Tibial artery (tissue), 4 donors: ENCODE results near the gene RASSF8.

Experiments used
- DNase-seq, 2 donors: peaks; one replicate each; pipeline ENCODE4 v3.0.0-alpha.2; 2019
- H3K27ac ChIP-seq, 2 donors: fragments of 200-600 bp; sonication (generic) in 1 of 2; 1 replicate in 1 of 2; 2 replicates in 1 of 2; pipeline ENCODE4 v1.5.1; 2018 to 2019; ENCODE audit warnings: mild to moderate bottlenecking in 1 of 2
- H3K27me3 ChIP-seq, 2 donors: fragments of 200-600 bp; sonication (generic) in 1 of 2; one replicate each; pipeline versions ENCODE4 v1.5.1 to v1.6.0; 2016 to 2019
- H3K36me3 ChIP-seq, 3 donors: fragments of 200-600 bp; sonication (generic) in 2 of 3; one replicate each; pipeline ENCODE4 v1.5.1; 2016 to 2019; ENCODE audit warnings: mild to moderate bottlenecking in 2 of 3
- H3K4me1 ChIP-seq, 4 donors: fragments of 200-600 bp; sonication (generic) in 2 of 4; 1 replicate in 3 of 4; 2 replicates in 1 of 4; pipeline ENCODE4 v1.5.1; 2016 to 2019
- H3K4me3 ChIP-seq, 2 donors: fragments of 200-600 bp; sonication (generic) in 1 of 2; 1 replicate in 1 of 2; 2 replicates in 1 of 2; pipeline ENCODE4 v1.5.1; 2018 to 2019; ENCODE audit warnings: mild to moderate bottlenecking in 2 of 2
- H3K9me3 ChIP-seq, 3 donors: fragments of 200-600 bp; sonication (generic) in 1 of 3; one replicate each; pipeline ENCODE4 v1.5.1; 2016 to 2019
- intact Hi-C: fragments of 100-400 bp; cut with DNase I; formaldehyde crosslinking; loops from one replicate; pipeline ENCODE4 v1.15.0; 2023; ENCODE audit warnings: low total_unique reads
- TF ChIP-seq, protein P1 (sequence below), 2 experiments: fragments of 200-600 bp in 1 of 2; fragments of 450-650 bp in 1 of 2; IDR thresholded peaks; one replicate each; pipeline ENCODE4 v1.5.1; 2017 to 2019; ENCODE audit warnings: antibody characterized with exemption in 2 of 2, mild to moderate bottlenecking in 1 of 2, moderate library complexity in 1 of 2

RASSF8 gene

GRCh38 chr12:26000898-26001297 is 42.4 kb downstream of the RASSF8 start:
- no peak for DNase-seq
- intact Hi-C loops = no loop called here
- Histone ChIP-seq H3K36me3 (no peaks in the 10 kb centered on the region), H3K4me1 (peaks cover 0 to 28% (median 18%) of the 10 kb centered on the region in 4 donors), H3K4me3 (no peak overlapping the region), H3K27ac (no peak overlapping the region), H3K27me3 (no peaks in the 10 kb centered on the region), H3K9me3 (no peaks in the 10 kb centered on the region)
- TF ChIP-seq, protein P1, sequence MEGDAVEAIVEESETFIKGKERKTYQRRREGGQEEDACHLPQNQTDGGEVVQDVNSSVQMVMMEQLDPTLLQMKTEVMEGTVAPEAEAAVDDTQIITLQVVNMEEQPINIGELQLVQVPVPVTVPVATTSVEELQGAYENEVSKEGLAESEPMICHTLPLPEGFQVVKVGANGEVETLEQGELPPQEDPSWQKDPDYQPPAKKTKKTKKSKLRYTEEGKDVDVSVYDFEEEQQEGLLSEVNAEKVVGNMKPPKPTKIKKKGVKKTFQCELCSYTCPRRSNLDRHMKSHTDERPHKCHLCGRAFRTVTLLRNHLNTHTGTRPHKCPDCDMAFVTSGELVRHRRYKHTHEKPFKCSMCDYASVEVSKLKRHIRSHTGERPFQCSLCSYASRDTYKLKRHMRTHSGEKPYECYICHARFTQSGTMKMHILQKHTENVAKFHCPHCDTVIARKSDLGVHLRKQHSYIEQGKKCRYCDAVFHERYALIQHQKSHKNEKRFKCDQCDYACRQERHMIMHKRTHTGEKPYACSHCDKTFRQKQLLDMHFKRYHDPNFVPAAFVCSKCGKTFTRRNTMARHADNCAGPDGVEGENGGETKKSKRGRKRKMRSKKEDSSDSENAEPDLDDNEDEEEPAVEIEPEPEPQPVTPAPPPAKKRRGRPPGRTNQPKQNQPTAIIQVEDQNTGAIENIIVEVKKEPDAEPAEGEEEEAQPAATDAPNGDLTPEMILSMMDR (IDR thresholded peaks at IDR 0.05) = no peak

- DNase-seq = no peak
- Histone ChIP-seq H3K4me1 (peaks cover 0 to 21% (median 15%) of the 10 kb centered on the region in 4 donors), H3K27ac (no peak overlapping the region), H3K4me3 (no peak overlapping the region), H3K9me3 (no peaks in the 10 kb centered on the region), H3K36me3 (no peaks in the 10 kb centered on the region), H3K27me3 (no peaks in the 10 kb centered on the region)
- intact Hi-C loops = no loop called here
- TF ChIP-seq, protein P1 (IDR thresholded peaks at IDR 0.05) = no peak
Measured at GRCh38 chr12:26001530-26001929, 43.0 kb downstream of the RASSF8 start.

DNA sequence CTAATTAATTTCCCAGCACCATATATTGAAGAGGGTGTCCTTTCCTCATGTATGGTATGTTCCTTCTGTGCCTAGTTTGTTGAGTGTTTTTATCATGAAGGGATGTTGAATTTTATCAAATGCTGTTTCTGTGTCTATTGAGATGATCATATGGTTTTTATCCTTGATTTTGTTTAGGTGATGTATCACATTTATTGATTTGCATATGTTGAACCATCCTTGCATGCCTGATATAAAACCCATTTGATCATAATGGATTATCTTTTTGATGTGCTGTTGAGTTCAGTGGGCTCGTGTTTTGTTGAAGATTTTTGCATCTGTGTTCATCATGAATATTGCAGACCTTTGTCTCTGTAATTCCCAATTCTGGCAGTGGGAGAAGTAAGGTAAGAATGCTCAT is 44.6 kb downstream of the RASSF8 start:
- H3K9me3 ChIP-seq = no peaks in the 10 kb centered on the region
- H3K36me3 ChIP-seq = no peaks in the 10 kb centered on the region
- TF ChIP-seq, protein P1 (IDR thresholded peaks at IDR 0.05) = no peak
- H3K27me3 ChIP-seq = no peaks in the 10 kb centered on the region
- DNase-seq = no peak
- H3K27ac ChIP-seq = no peak overlapping the region
- no peak overlapping the region for H3K4me3 ChIP-seq
- H3K4me1 ChIP-seq = peaks cover 0 to 10% (median 3%) of the 10 kb centered on the region in 4 donors
- intact Hi-C loops = no loop called here

DNA sequence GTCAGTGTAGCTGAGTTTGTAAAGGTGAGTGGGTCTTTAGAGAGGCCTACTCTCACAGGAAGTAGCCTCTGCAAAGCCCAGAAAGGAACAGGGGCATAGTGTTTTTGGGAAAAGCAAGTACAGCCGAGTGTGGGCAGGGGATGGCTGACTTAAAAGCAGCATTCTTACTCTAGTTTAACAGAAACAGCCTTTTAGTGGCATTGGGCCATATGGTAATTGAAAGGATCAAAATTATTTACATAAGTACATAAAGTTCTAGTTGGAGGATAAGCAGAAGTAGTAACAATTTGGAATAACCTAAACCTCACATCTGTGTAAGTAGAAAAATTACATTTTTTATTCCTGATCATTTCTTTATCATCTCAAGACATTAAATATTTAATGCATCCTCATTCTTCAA is 49.1 kb downstream of the RASSF8 start:
- Histone ChIP-seq H3K9me3 (no peaks in the 10 kb centered on the region), H3K4me1 (peaks cover 8 to 38% (median 23%) of the 10 kb centered on the region in 4 donors), H3K27ac (no peak overlapping the region), H3K4me3 (no peak overlapping the region), H3K36me3 (no peaks in the 10 kb centered on the region), H3K27me3 (no peaks in the 10 kb centered on the region)
- no peak for DNase-seq
- TF ChIP-seq, protein P1 (IDR thresholded peaks at IDR 0.05) = no peak
- intact Hi-C loops = no loop called here

- Histone ChIP-seq H3K36me3 (no peaks in the 10 kb centered on the region), H3K9me3 (no peaks in the 10 kb centered on the region), H3K27ac (peak overlapping the region; percentile 60 to 66), H3K4me1 (peaks cover 8 to 38% (median 23%) of the 10 kb centered on the region in 4 donors), H3K27me3 (no peaks in the 10 kb centered on the region), H3K4me3 (no peak overlapping the region)
- TF ChIP-seq, protein P1 (IDR thresholded peaks at IDR 0.05) = no peak
- intact Hi-C loops = no loop called here
- DNase-seq = no peak
Measured at GRCh38 chr12:26009593-26009992, 51.1 kb downstream of the RASSF8 start.

GRCh38 chr12:26010293-26010821 is 51.9 kb downstream of the RASSF8 start:
- Histone ChIP-seq H3K27ac (peak overlapping the region; percentile 60 to 66), H3K4me1 (peaks cover 8 to 38% (median 23%) of the 10 kb centered on the region in 4 donors), H3K9me3 (no peaks in the 10 kb centered on the region), H3K27me3 (no peaks in the 10 kb centered on the region), H3K4me3 (no peak overlapping the region), H3K36me3 (no peaks in the 10 kb centered on the region)
- DNase-seq = no peak
- TF ChIP-seq, protein P1 (IDR thresholded peaks at IDR 0.05) = no peak
- intact Hi-C loops = no loop called here
